Measurements from ENCODE around the gene TGM1. TPM values are rescaled to one million over a fixed set of nuclear protein-coding genes. Genes with fewer than 3 reads are reported as not detected.

Gene TGM1
- total RNA-seq, 2 experiments from 2014 or later = 13.5 to 13.8 TPM

DNA sequence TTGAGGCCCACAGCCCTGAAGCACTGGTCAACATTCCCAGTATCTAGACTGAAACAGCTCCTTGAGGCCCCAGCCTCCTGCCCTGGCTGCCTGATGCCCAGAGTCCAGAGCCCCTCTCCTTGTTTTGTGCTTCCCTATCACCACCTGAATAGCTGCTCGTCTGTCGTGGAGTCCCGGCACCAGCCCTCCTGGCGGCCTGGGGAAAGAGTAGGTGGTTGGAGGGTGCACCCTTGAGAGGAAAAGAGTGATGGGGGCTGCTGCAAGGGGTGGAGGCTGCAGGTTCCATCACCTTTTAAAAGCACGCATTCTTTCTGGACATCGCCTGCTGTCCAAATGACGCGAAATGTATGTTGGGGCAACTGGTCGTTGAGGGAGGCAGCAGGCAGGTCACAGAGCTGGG lies 5.2 kb upstream of the TGM1 start:
- Mint-ChIP-seq H3K4me1 (ENCODE audit: low read depth) (peaks cover 23% of the 10 kb centered on the region), H3K27me3 (ENCODE audit: low read depth) (no peaks in the 10 kb centered on the region), H3K4me3 (no peak overlapping the region), H3K9me3 (no peaks in the 10 kb centered on the region), H3K27ac (no peak overlapping the region), H3K36me3 (ENCODE audit: low read depth) (peaks cover 19% of the 10 kb centered on the region)
- DNase-seq = no peak
- intact Hi-C loops (cut with micrococcal nuclease) = no loop called here
- CTCF ChIA-PET = interaction anchor here (1.8 to 4.5 kb wide), 2 partner anchors 26 to 39 kb away, joined by 6 to 43 read pairs; partner anchors contain the start of genes CIDEB and TINF2

DNA sequence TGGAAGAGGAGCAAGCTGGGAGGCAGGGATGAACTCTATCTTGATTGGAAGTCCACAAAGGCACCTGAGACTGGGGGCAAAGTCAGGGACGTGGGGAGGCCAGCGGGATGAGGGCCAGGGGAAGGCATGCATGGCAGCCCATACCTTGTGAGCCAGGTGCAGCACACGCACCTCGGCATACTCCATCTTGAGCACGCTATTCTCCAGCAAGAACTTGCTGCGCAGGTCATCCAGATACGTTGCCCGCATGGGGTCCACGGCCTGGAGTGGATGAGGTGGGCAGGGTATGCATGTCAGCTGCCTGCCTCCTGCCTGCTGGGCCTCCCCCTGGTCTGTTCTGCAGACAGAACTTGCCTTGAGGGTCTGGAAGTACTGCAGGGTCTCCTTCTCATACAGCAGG lies 4.5 kb upstream of the TGM1 start:
- Mint-ChIP-seq H3K4me1 (ENCODE audit: low read depth) (peaks cover 16% of the 10 kb centered on the region), H3K27me3 (ENCODE audit: low read depth) (no peaks in the 10 kb centered on the region), H3K27ac (no peak overlapping the region), H3K4me3 (no peak overlapping the region), H3K36me3 (ENCODE audit: low read depth) (peaks cover 19% of the 10 kb centered on the region), H3K9me3 (no peaks in the 10 kb centered on the region)
- intact Hi-C loops (cut with micrococcal nuclease) = no loop called here
- CTCF ChIA-PET = interaction anchor here (0.6 to 1.8 kb wide), 2 partner anchors 25 to 40 kb away, joined by 3 to 6 read pairs; partner anchors contain the start of genes CIDEB and TINF2
- no peak for DNase-seq

DNA sequence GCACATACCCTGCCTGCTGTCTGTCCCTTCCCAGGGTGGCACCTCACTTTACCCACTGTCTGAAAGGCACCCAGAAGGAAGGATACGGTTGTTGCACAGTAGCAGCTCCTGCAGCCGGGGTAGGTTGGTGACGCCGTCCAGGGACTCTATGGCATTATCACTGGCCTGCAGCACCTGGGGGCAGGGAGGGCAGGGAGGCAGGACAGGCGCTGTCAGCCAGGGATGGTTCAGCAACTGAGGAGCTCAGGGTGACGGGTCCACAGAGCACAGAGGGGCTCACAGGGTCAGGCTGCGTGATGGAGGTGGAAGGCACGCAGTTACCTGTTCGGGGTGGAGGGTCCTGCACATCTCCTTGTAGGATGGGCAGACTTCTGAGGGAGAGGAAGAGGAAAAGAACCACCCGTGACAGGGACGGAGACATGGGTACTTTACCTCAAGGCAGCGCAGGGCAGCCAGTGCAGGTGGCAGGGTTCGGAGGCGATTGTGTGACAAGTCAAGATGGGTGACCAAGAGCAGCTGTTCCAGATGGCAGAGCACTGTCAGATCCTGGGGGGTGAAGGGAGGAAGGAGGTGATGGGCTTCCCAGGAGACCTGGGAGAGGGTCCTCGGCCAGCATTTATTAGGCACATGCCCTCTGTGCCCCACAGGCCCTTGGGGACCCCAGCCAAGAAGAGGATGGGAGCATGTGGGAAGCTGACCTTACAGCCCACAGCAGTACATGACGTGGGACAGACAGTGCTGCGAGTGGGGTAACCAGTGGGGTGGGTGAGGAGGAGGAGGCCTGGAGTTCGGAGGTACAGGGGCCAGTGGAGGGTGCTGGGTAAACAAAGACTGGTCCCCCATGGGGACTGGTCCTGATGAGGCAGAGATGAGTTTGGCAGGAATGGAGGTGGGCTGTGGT lies 3.6 kb upstream of the TGM1 start:
- no peak for DNase-seq
- H3K36me3 Mint-ChIP-seq (ENCODE audit: low read depth) = peaks cover 18% of the 10 kb centered on the region
- H3K4me3 Mint-ChIP-seq = no peak overlapping the region
- H3K9me3 Mint-ChIP-seq = no peaks in the 10 kb centered on the region
- H3K27ac Mint-ChIP-seq = no peak overlapping the region
- H3K27me3 Mint-ChIP-seq (ENCODE audit: low read depth) = no peaks in the 10 kb centered on the region
- peaks cover 6% of the 10 kb centered on the region for H3K4me1 Mint-ChIP-seq (ENCODE audit: low read depth)
- CTCF ChIA-PET = interaction anchor here (1.4 to 1.9 kb wide), 3 partner anchors 20 to 65 kb away, joined by 3 to 9 read pairs (median 7); partner anchors contain the start of gene TINF2
- intact Hi-C loops (cut with micrococcal nuclease) = no loop called here

DNA sequence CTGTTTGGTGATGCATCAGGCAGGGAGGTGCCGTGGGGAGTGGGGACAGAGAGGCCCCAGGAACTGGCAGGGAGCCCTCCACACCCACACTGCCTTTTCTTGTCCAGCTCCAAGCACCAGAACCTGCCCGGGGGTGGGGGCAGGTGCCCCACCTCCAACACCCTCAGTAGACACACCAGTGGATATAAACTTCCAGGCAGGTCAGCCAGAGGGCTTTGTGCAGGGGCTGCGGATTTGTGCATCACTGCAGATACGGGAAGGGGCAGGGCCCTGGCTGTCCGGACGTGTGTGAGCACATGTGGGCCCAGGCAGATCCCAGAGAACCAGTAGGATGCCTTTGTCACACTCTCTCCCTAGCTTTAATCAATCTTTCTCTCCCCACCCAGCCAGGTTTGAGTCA lies 1.3 kb upstream of the TGM1 start:
- H3K27ac Mint-ChIP-seq = no peak overlapping the region
- CTCF ChIA-PET = interaction anchor here (0.6 kb wide), 1 partner anchor 11 kb away, joined by 4 read pairs; no protein-coding TSS in a partner anchor
- no peaks in the 10 kb centered on the region for H3K27me3 Mint-ChIP-seq (ENCODE audit: low read depth)
- peaks cover 1% of the 10 kb centered on the region for H3K4me1 Mint-ChIP-seq (ENCODE audit: low read depth)
- DNase-seq = no peak
- H3K4me3 Mint-ChIP-seq = no peak overlapping the region
- H3K9me3 Mint-ChIP-seq = no peaks in the 10 kb centered on the region
- intact Hi-C loops (cut with micrococcal nuclease) = no loop called here
- H3K36me3 Mint-ChIP-seq (ENCODE audit: low read depth) = peaks cover 16% of the 10 kb centered on the region

DNA sequence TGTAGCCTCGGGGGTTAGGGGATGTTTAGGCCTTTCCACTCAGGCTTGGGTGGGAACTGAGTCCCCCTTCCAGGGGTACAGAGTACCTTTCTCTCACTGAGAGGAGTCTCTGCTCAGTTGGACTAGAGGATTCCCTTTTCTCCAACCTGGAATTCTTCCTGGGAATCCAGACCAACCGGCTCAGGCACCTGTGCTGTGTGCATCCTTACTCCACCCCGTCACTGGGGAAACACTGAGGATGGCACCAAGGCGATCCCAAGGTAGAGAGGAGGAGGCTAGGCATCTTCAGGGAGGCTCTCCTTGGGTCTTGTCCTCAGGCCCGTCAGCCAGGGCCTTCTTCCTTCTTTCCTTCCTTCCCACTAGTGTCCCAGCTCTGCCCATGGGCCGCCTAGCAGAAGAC lies 871 bp upstream of the TGM1 start:
- intact Hi-C loops (cut with micrococcal nuclease) = no loop called here
- Mint-ChIP-seq H3K27me3 (ENCODE audit: low read depth) (no peaks in the 10 kb centered on the region), H3K9me3 (no peaks in the 10 kb centered on the region), H3K36me3 (ENCODE audit: low read depth) (peaks cover 13% of the 10 kb centered on the region), H3K27ac (no peak overlapping the region), H3K4me1 (ENCODE audit: low read depth) (no peaks in the 10 kb centered on the region), H3K4me3 (no peak overlapping the region)
- CTCF ChIA-PET = interaction anchor here (0.9 kb wide), 1 partner anchor 13 kb away, joined by 3 read pairs; no protein-coding TSS in a partner anchor
- DNase-seq = no peak

DNA sequence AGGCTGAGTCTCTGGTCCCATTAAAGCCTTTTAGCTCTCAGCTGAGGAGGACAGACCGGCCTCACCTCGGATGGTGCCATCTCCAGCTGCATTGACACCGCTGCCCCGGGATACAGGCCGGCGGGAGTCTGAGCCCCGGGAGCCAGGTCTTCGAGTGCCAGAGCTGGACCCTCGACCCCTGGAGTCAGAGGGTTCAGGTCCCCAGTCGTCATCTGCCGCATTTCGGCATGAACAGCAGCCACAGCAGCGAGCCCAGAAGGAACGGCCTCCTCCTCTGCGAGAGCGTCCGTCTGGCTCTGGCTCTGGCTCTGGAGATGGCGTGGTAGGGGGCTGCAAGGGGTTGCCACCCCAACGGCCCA lies 1.0 kb downstream of the TGM1 start:
- CTCF ChIA-PET = interaction anchor here (0.6 to 2.1 kb wide), 5 partner anchors 9 to 46 kb away, joined by 3 to 8 read pairs (median 4); partner anchors contain the start of genes CIDEB, RABGGTA and TINF2
- Mint-ChIP-seq H3K4me3 (no peak overlapping the region), H3K27me3 (ENCODE audit: low read depth) (no peaks in the 10 kb centered on the region), H3K36me3 (ENCODE audit: low read depth) (peaks cover 11% of the 10 kb centered on the region), H3K27ac (no peak overlapping the region), H3K9me3 (no peaks in the 10 kb centered on the region), H3K4me1 (ENCODE audit: low read depth) (no peaks in the 10 kb centered on the region)
- no peak for DNase-seq
- intact Hi-C loops (cut with micrococcal nuclease) = no loop called here

DNA sequence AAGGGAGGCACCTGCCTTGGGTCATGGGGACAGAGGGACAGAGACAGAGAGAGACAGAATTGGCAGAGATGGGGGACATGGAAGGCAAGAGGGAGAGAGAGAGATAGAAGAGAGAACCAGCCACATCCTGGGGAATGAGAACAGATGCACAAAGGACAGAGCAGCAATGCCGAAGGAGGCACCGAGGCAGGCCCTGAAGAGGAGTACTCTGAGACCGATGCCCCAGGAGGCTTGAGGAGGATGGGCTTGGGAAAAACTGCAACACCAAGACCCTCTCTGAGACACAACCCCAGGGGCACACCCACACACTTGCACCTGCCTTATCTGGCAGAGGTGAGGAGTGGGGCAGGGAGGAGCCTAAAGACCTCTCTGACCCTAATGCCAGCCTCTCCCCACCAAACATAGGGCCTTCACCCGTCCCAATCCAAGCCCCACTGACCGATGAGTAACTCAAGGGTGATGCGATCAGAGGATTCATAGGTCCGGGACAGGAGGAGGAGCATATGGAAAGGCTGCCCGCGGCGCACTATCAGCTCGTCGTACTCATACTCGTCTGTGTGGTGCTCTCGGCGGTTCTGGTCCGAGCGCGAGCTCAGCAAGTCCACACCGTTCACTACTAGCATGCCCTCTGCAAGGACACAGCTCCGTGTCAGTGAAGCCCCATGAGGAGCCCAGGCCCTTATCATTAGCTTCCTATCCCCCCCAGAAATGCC lies 1.6 kb downstream of the TGM1 start:
- no peaks in the 10 kb centered on the region for H3K27me3 Mint-ChIP-seq (ENCODE audit: low read depth)
- intact Hi-C loops (cut with micrococcal nuclease) = no loop called here
- CTCF ChIA-PET = interaction anchor here (0.6 to 2.1 kb wide), 4 partner anchors 8 to 21 kb away, joined by 3 to 8 read pairs (median 4); partner anchors contain the start of genes RABGGTA and TINF2
- DNase-seq = no peak
- no peak overlapping the region for H3K27ac Mint-ChIP-seq
- H3K36me3 Mint-ChIP-seq (ENCODE audit: low read depth) = peaks cover 9% of the 10 kb centered on the region
- H3K4me3 Mint-ChIP-seq = no peak overlapping the region
- no peaks in the 10 kb centered on the region for H3K9me3 Mint-ChIP-seq
- no peaks in the 10 kb centered on the region for H3K4me1 Mint-ChIP-seq (ENCODE audit: low read depth)

DNA sequence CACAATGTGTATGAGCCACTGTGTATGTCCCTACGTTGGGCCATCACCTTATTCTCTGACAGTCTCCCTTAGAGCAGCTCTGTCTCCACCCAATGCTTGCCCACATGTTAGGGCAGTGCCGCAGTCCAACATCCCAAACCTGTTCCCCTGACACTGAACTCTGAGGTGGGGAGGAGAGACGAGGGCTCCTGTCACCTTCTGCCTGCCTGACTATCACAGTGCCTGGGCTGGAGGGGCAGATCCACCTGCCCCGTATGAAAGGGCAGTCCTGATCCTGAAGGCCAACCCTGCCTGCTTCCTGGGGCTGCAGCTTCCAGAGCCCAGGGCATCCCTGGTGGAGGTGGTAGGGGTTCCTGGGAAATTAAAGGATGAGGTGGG lies 2.2 kb downstream of the TGM1 start:
- Mint-ChIP-seq H3K27ac (no peak overlapping the region), H3K4me1 (ENCODE audit: low read depth) (no peaks in the 10 kb centered on the region), H3K4me3 (no peak overlapping the region), H3K27me3 (ENCODE audit: low read depth) (no peaks in the 10 kb centered on the region), H3K36me3 (ENCODE audit: low read depth) (peaks cover 6% of the 10 kb centered on the region), H3K9me3 (no peaks in the 10 kb centered on the region)
- intact Hi-C loops (cut with micrococcal nuclease) = no loop called here
- CTCF ChIA-PET = interaction anchor here (1.0 to 2.1 kb wide), 2 partner anchors 8 to 18 kb away, joined by 4 to 8 read pairs; partner anchors contain the start of gene TINF2
- DNase-seq = no peak

DNA sequence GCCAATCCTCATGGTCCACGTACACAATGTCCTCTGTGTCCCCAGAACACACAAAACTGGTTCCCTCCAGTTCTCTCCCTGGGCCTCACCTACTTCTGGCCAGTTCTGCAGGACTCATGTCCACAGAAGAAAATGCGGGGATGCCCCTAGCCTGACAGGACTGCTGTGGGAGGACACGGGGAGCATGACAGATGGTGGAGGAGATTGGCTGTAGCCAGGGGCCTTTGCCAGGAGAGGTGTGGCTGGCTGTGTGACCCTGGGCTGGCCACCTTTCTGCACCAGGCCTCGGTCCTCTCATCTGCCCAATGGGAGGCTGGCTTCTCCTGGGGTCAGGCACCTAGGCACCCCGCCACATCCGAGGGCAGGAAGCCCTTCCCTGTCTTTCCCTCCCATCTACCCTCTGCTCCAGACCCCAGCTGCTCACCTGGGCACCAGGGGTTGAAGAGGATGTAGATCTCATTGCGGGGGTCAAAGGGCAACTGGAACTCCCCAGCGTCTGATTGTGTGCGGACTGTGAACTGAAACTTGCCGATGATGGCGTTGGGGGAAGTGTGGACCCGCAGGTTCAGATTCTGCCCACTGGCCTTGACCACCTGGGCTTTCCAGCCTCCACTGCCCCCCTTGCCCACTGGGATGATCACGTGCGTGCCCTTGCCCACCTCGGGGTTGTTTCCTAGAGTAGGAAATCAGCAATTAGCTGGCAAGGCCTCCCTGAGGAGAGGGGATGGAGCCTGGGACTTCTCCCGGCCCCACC lies 2.8 kb downstream of the TGM1 start:
- no peaks in the 10 kb centered on the region for H3K27me3 Mint-ChIP-seq (ENCODE audit: low read depth)
- H3K9me3 Mint-ChIP-seq = no peaks in the 10 kb centered on the region
- no peak overlapping the region for H3K4me3 Mint-ChIP-seq
- no peaks in the 10 kb centered on the region for H3K4me1 Mint-ChIP-seq (ENCODE audit: low read depth)
- CTCF ChIA-PET = interaction anchor here (2.1 kb wide), 1 partner anchor 18 kb away, joined by 8 read pairs; the partner anchor contains the start of gene TINF2
- H3K36me3 Mint-ChIP-seq (ENCODE audit: low read depth) = peaks cover 6% of the 10 kb centered on the region
- no peak for DNase-seq
- intact Hi-C loops (cut with micrococcal nuclease) = no loop called here
- H3K27ac Mint-ChIP-seq = no peak overlapping the region

DNA sequence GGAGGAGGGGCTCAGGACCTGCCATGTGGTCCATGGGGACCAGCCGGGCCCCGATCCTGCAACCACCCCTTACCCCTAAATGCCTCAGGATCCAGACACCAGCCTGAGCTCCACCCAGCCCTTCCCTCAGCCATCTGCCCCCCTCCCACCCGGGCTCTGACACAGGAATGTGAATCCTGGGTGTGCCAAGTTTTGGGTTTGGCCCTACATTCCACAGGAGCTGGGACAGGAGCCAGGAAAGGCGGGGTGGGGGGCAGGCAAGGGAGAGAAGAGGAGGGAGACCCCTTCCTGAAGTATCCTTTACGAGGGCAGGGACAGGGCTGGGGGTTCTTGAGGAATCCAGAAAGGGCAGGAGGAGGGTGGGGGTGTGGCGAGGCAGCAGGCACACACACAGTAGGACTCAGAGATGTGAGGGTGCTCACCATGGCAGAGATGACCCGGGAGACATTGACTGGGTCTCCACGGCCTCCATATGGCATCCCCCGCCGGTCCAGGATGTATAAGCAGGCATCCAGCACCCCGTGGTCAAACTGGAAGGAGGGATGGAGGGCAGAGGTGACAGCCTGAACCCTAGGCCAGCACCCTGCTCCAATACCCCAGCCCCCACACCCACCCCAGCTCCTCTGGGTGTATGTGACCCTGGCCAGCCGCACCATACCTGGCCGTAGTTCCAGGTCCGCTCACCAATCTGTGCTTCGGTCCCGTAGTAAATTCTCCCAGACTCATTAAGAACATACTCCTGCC lies 3.5 kb downstream of the TGM1 start:
- no peak for DNase-seq
- Mint-ChIP-seq H3K4me3 (no peak overlapping the region), H3K4me1 (ENCODE audit: low read depth) (no peaks in the 10 kb centered on the region), H3K36me3 (ENCODE audit: low read depth) (peaks cover 6% of the 10 kb centered on the region), H3K27me3 (ENCODE audit: low read depth) (no peaks in the 10 kb centered on the region), H3K27ac (no peak overlapping the region), H3K9me3 (no peaks in the 10 kb centered on the region)
- CTCF ChIA-PET = interaction anchor here (0.5 to 1.0 kb wide), 3 partner anchors 37 to 73 kb away, joined by 3 to 4 read pairs (median 3); no protein-coding TSS in a partner anchor
- intact Hi-C loops (cut with micrococcal nuclease) = no loop called here

DNA sequence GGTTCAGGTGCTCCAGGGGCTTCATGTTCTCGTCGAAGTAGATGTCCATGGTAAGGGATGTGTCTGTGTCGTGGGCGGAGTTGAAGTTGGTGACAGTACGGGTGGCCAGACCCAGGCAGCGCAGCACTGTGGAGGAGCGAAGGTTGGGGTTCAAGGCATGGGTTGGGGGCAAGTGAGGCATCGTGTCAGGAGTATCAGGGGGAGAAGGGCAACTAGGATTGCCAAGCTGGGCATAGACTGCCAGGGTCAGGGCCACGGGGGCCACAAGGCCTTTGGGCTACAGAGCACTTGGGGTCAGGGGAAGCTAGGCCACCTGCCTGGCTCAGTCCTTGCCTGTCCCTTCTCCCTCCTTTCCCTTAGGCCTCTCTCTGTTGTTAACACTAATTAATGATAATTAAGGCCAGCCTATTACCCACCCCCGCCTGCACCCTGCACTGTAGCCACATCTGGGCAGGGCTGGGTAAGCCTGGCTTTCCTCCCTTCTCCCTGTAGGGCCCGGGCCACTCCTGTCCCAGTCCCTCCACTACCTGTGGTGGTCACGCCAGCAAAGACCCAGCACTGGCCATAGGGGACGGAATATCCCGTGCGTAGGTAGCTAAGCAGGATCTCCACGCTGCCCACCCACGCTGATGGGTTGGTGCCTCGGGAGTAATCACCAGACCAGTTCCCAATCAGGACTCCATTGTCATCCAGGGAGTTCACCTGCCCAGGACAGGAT lies 4.3 kb downstream of the TGM1 start:
- H3K27me3 Mint-ChIP-seq (ENCODE audit: low read depth) = no peaks in the 10 kb centered on the region
- H3K27ac Mint-ChIP-seq = no peak overlapping the region
- peaks cover 7% of the 10 kb centered on the region for H3K36me3 Mint-ChIP-seq (ENCODE audit: low read depth)
- H3K4me3 Mint-ChIP-seq = no peak overlapping the region
- intact Hi-C loops (cut with micrococcal nuclease) = no loop called here
- DNase-seq = no peak
- no peaks in the 10 kb centered on the region for H3K9me3 Mint-ChIP-seq
- CTCF ChIA-PET = interaction anchor here (0.5 to 1.4 kb wide), 3 partner anchors 12 to 74 kb away, joined by 3 to 9 read pairs (median 4); no protein-coding TSS in a partner anchor
- H3K4me1 Mint-ChIP-seq (ENCODE audit: low read depth) = no peaks in the 10 kb centered on the region

All from activated naive CD4-positive, alpha-beta T cell treated with anti-CD3 and anti-CD28 coated beads for 36 hours (primary cell).